GM23338 (cell line): ENCODE results near the gene MED27. TPM values are rescaled to one million over a fixed set of nuclear protein-coding genes. Genes with fewer than 3 reads are reported as not detected.

Experiments
- ATAC-seq: fragments of 200-7000 bp; cut with Tn5 transposase; 3 replicates; pipeline ENCODE4 v1.9.1; 2020
- DNase-seq: peaks from one replicate; pipeline ENCODE4 v3.0.0-alpha.2; 2015; ENCODE audit warnings: low spot score
- H2AFZ ChIP-seq: fragments of 200-600 bp; sonication (generic); 2 replicates; pipeline ENCODE4 v1.8.0; 2016; ENCODE audit warnings: antibody characterized with exemption, mild to moderate bottlenecking, moderate library complexity
- H3F3A ChIP-seq: fragments of 200-600 bp; sonication (generic); replicated peaks from 2 replicates; pipeline ENCODE4 v1.8.0; 2017; ENCODE audit warnings: antibody characterized with exemption, mixed run types, low read depth
- H3K27ac ChIP-seq: fragments of 200-600 bp; sonication (generic); 2 replicates; pipeline ENCODE4 v1.6.1; 2016; ENCODE audit warnings: low read depth
- H3K27me3 ChIP-seq: fragments of 200-600 bp; sonication (generic); 2 replicates; pipeline ENCODE4 v1.8.0; 2016; ENCODE audit warnings: mild to moderate bottlenecking, mixed run types, moderate library complexity; ENCODE audit not compliant: insufficient read depth
- H3K36me3 ChIP-seq: fragments of 200-600 bp; sonication (generic); 2 replicates; pipeline ENCODE4 v1.8.0; 2016; ENCODE audit warnings: mild to moderate bottlenecking; ENCODE audit not compliant: insufficient read depth
- H3K4me1 ChIP-seq: fragments of 200-600 bp; sonication (generic); 2 replicates; pipeline ENCODE4 v1.8.0; 2016; ENCODE audit warnings: mild to moderate bottlenecking, moderate library complexity; ENCODE audit not compliant: insufficient read depth
- H3K4me2 ChIP-seq: fragments of 200-600 bp; sonication (generic); 2 replicates; pipeline ENCODE4 v1.7.1; 2017; ENCODE audit warnings: mixed run types
- H3K4me3 ChIP-seq: fragments of 200-600 bp; sonication (generic); 2 replicates; pipeline ENCODE4 v1.6.1; 2016; ENCODE audit warnings: mixed run types
- H3K79me2 ChIP-seq: fragments of 200-600 bp; sonication (generic); replicated peaks from 2 replicates; pipeline ENCODE4 v1.8.0; 2017; ENCODE audit warnings: mild to moderate bottlenecking; ENCODE audit not compliant: insufficient read depth
- H3K9me2 ChIP-seq: fragments of 200-600 bp; sonication (generic); 2 replicates; pipeline ENCODE4 v1.8.0; 2017; ENCODE audit not compliant: insufficient read depth
- H4K20me1 ChIP-seq: fragments of 200-600 bp; sonication (generic); replicated peaks from 2 replicates; pipeline ENCODE4 v1.8.0; 2017; ENCODE audit warnings: mild to moderate bottlenecking; ENCODE audit not compliant: insufficient read depth
- H3K27ac Mint-ChIP-seq: 2 replicates; pipeline ENCODE4 v1.8.0; 2020; ENCODE audit warnings: inconsistent platforms, mild to moderate bottlenecking, moderate library complexity, mixed read lengths
- H3K27me3 Mint-ChIP-seq: 3 replicates; pipeline ENCODE4 v1.8.0; 2022; ENCODE audit warnings: low read depth, mild to moderate bottlenecking, moderate library complexity, mixed read lengths, inconsistent platforms; ENCODE audit not compliant: insufficient read depth, poor library complexity
- H3K36me3 Mint-ChIP-seq: 3 replicates; pipeline ENCODE4 v1.8.0; 2021; ENCODE audit warnings: low read depth, mild to moderate bottlenecking, inconsistent platforms, moderate library complexity, mixed read lengths
- H3K4me1 Mint-ChIP-seq: 3 replicates; pipeline ENCODE4 v1.8.0; 2020; ENCODE audit warnings: mild to moderate bottlenecking, inconsistent platforms, mixed read lengths
- H3K4me3 Mint-ChIP-seq: 3 replicates; pipeline ENCODE4 v1.8.0; 2021; ENCODE audit warnings: moderate library complexity, mild to moderate bottlenecking, inconsistent platforms, mixed read lengths
- H3K9me3 Mint-ChIP-seq: 3 replicates; pipeline ENCODE4 v1.8.0; 2020; ENCODE audit warnings: moderate library complexity, mild to moderate bottlenecking, inconsistent platforms, mixed read lengths
- EZH2 ChIP-seq: fragments of 200-600 bp; sonication (generic); IDR thresholded peaks from one replicate; pipeline ENCODE4 v1.8.0; 2017; ENCODE audit warnings: antibody characterized with exemption, mild to moderate bottlenecking, low read depth; ENCODE audit not compliant: unreplicated experiment
- EZH2phosphoT487 ChIP-seq: fragments of 200-600 bp; sonication (generic); IDR thresholded peaks from one replicate; pipeline ENCODE4 v1.8.1; 2018; ENCODE audit warnings: antibody characterized with exemption; ENCODE audit not compliant: unreplicated experiment
- JUNB ChIP-seq: IDR thresholded peaks from one replicate; pipeline ENCODE4 v1.6.1; 2016; ENCODE audit warnings: antibody characterized with exemption; ENCODE audit not compliant: unreplicated experiment
- NANOG ChIP-seq: IDR thresholded peaks from 2 replicates; pipeline ENCODE4 v1.6.1; 2016; ENCODE audit warnings: antibody characterized with exemption, borderline replicate concordance
- POLR2AphosphoS5 ChIP-seq: IDR thresholded peaks from 2 replicates; pipeline ENCODE4 v1.6.1; 2016; ENCODE audit warnings: antibody characterized with exemption, low read depth
- REST ChIP-seq: IDR thresholded peaks from one replicate; pipeline ENCODE4 v1.6.1; 2018; ENCODE audit warnings: antibody characterized with exemption; ENCODE audit not compliant: unreplicated experiment
- STAT1 ChIP-seq: IDR thresholded peaks from one replicate; pipeline ENCODE4 v1.6.1; 2016; ENCODE audit warnings: antibody characterized with exemption; ENCODE audit not compliant: unreplicated experiment
- ZNF114 ChIP-seq: fragments of 250-450 bp; sonication (Bioruptor Pico); IDR thresholded peaks from 2 replicates; pipeline ENCODE4 v1.5.0; 2020; ENCODE audit warnings: mild to moderate bottlenecking, moderate library complexity
- ZNF331 ChIP-seq: fragments of 250-450 bp; sonication (Bioruptor Pico); IDR thresholded peaks from 2 replicates; pipeline ENCODE4 v1.5.0; 2020; ENCODE audit warnings: low read depth, mild to moderate bottlenecking, moderate library complexity
- ZNF462 ChIP-seq: fragments of 250-450 bp; sonication (Bioruptor Pico); IDR thresholded peaks from 2 replicates; pipeline ENCODE4 v1.5.0; 2020; ENCODE audit warnings: mild to moderate bottlenecking, moderate library complexity
- polyA plus RNA-seq: library from polyadenylated mRNA; unstranded; fragments of >200 nt; fragmentation: Nextera tagmentation; extraction: Ambion mirVana; gene quantifications from 2 replicates; pipeline ENCODE4 v1.2.1, GENCODE V29; 2016
- total RNA-seq: library from RNA; depleted of rRNA; stranded (reverse); fragments of >200 nt; shearing (Covaris generic); gene quantifications from 2 replicates; pipeline ENCODE4 v1.2.3, GENCODE V29; 2014
- TF ChIP-seq, protein P1 (sequence below), 2 experiments: fragments of 200-600 bp in 1 of 2; sonication (generic) in 1 of 2; conservative IDR thresholded peaks; 2 replicates each; pipeline versions ENCODE4 v1.5.1 to v1.6.1; 2016 to 2017; ENCODE audit warnings: antibody characterized with exemption in 2 of 2, low read depth in 2 of 2, mild to moderate bottlenecking in 2 of 2, moderate library complexity in 1 of 2

Gene MED27
- total and polyA plus RNA-seq, 2 experiments from 2014 or later: 30.6 to 35.0 TPM

- no peak for TF ChIP-seq EZH2
- TF ChIP-seq EZH2phosphoT487: no peak
- TF ChIP-seq, protein P1, sequence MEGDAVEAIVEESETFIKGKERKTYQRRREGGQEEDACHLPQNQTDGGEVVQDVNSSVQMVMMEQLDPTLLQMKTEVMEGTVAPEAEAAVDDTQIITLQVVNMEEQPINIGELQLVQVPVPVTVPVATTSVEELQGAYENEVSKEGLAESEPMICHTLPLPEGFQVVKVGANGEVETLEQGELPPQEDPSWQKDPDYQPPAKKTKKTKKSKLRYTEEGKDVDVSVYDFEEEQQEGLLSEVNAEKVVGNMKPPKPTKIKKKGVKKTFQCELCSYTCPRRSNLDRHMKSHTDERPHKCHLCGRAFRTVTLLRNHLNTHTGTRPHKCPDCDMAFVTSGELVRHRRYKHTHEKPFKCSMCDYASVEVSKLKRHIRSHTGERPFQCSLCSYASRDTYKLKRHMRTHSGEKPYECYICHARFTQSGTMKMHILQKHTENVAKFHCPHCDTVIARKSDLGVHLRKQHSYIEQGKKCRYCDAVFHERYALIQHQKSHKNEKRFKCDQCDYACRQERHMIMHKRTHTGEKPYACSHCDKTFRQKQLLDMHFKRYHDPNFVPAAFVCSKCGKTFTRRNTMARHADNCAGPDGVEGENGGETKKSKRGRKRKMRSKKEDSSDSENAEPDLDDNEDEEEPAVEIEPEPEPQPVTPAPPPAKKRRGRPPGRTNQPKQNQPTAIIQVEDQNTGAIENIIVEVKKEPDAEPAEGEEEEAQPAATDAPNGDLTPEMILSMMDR (conservative IDR thresholded peaks at IDR 0.05; ENCODE audit: low read depth in 2 of 2): no peak
These were observed 253.6 kb downstream of the MED27 start (continued) for GRCh38 chr9:131826053-131826452.

DNA sequence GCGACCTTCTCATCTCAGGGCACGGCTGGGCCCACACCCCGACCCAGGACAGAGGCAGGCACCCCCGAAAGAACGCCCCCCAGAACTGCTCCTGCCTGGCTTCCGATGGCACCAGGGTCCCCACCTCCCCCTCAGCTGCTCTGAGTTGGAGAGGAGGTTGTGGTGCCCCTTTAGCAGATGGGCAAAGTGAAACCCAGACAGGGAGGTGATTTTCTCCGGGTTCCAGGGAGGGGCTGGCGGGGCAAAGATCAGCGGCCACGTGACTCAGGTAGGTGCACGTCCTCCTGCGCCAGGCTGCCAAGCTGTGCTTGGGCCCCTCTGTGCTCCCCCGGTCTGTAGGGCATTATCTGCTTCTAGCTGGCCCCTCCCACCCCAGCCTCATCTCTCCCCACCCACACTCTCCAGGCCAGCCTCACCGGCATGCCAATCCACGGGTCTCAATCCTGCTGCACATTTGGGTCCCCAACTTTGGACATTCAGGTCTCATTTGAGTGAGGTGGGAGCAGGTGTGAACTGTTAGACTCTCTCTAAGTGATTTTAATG lies 254.6 kb downstream of the MED27 start:
- no peaks in the 10 kb centered on the region for H4K20me1 ChIP-seq
- H3K36me3 Mint-ChIP-seq: no peaks in the 10 kb centered on the region
- no peaks in the 10 kb centered on the region for H3K9me2 ChIP-seq
- no peak overlapping the region for H3K4me3 Mint-ChIP-seq
- no peak overlapping the region for H3K27ac ChIP-seq
- peaks cover 15% of the 10 kb centered on the region; the same call in 2 of the 3 replicates for H3K4me1 Mint-ChIP-seq
- no peak overlapping the region for H3K4me3 ChIP-seq
- H2AFZ ChIP-seq: no peak overlapping the region
- H3K27ac Mint-ChIP-seq: no peak overlapping the region
- no peaks in the 10 kb centered on the region for H3K4me1 ChIP-seq
- H3K79me2 ChIP-seq: no peaks in the 10 kb centered on the region
- ATAC-seq: no peak
- H3K27me3 Mint-ChIP-seq: peaks cover 2% of the 10 kb centered on the region
- 0 out of 2 replicates have a peak, but pooled peaks cover 5% of the 10 kb centered on the region for H3F3A ChIP-seq
- no peaks in the 10 kb centered on the region for H3K27me3 ChIP-seq
- no peaks in the 10 kb centered on the region for H3K36me3 ChIP-seq
- no peak for DNase-seq
- H3K4me2 ChIP-seq: no peak overlapping the region
- no peaks in the 10 kb centered on the region for H3K9me3 Mint-ChIP-seq
- TF ChIP-seq POLR2AphosphoS5: no peak
- no peak for TF ChIP-seq JUNB
- no peak for TF ChIP-seq REST
- no peak for TF ChIP-seq ZNF114 (CRISPR knock-in tag)
- no peak for TF ChIP-seq EZH2
- TF ChIP-seq ZNF331 (CRISPR knock-in tag): no peak
- no peak for TF ChIP-seq STAT1
- TF ChIP-seq NANOG: no peak
- TF ChIP-seq, protein P1 (conservative IDR thresholded peaks at IDR 0.05; ENCODE audit: low read depth in 2 of 2): no peak
- TF ChIP-seq ZNF462 (CRISPR knock-in tag): no peak
